ENCODE measurements around the gene TMEM150B. TPM values are rescaled to one million over a fixed set of nuclear protein-coding genes. Genes with fewer than 3 reads are reported as not detected.
A peak's percentile ranks its signal among the peaks of the same experiment; 100 is the strongest.

TMEM150B gene
- total RNA-seq, 1 donor from 2014 or later = 0.62 TPM

DNA sequence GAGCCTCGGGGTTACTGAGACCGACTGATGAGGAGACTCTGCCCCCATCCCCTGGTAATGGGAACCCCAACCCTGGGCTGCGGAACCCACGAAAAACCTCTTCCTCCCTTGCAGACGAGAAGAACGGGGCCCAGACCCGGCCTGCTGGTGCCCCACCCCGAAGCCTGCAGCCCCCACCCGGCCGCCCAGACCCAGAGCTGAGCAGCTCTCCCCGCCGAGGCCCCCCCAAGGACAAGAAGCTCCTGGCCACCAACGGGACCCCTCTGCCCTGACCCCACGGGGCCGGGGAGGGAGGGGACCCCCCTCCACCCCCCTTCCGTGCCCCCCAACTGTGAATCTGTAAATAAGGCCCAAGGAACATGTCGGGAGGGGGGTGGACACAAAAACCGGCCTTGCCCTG is 13.3 kb downstream of the TMEM150B start:
- DNase-seq (ENCODE audit: low spot score) = no peak
- intact Hi-C loops (cut with DNase I) = no loop called here

DNA sequence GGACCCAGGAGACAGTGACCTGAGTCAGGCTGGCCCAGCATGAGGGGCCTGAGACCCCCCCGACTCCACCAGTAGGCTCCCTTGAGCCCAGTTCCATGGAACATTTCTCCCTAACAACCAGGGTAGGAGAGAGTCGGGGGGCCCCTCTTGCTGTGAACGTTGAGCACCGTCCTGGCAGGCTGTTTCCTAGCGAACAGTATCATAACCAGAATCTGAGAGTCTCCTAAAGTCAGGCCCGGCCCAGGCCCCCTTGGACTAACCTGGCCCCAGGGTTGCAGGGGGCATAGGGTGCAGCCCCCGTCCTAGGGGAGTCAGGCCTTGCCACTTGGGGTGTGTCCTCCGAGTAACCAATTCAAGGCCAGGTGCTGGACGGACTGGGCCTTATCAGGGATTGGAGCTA is 13.7 kb downstream of the TMEM150B start:
- intact Hi-C loops (cut with DNase I) = no loop called here

DNA sequence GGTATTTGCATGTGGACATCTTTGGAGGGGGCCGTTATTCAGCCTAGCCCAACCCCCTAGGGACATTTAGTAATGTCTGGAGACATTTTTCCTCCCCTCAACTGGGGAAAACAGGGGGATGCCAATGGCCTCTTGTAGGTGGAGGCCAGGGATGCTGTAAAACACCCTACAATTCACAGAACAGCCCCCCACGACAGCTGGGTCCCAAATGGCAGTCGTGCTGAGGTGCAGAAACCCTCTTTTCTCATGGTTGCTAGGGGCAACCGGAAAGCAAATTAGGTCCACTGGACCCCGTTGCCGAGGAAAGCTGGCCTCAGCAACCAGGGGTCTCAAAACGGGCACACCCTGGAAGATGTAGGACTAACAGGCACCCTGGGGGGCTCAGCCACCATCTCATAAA is 14.6 kb downstream of the TMEM150B start:
- no peak for DNase-seq (ENCODE audit: low spot score)
- intact Hi-C loops (cut with DNase I) = no loop called here

More for the DNA sequence above, 13.7 kb downstream of the TMEM150B start:
- no peak for DNase-seq (ENCODE audit: low spot score)

DNA sequence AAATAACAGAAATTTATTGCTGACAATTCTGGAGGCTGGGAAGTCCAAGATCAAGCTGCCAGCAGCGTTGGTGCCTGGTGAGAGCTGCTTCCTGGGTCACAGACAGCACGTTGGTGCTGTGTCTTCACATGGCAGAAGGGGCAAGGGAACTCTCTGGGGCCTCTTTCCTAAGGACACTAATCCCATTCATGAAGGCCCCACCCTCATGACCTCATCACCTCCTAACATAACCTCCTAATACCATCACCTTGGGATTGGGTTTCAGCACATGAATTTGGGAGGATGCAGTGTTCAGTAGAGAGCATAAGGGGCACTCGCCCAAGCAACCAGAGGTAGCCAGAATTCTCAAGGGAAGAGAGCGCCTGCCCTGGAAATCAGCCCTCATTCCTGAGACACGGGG is 15.7 kb downstream of the TMEM150B start:
- intact Hi-C loops (cut with DNase I) = loop anchor here (10.0 kb wide), 1 partner anchor 105 kb away; no protein-coding TSS in a partner anchor
- no peak for DNase-seq (ENCODE audit: low spot score)

DNA sequence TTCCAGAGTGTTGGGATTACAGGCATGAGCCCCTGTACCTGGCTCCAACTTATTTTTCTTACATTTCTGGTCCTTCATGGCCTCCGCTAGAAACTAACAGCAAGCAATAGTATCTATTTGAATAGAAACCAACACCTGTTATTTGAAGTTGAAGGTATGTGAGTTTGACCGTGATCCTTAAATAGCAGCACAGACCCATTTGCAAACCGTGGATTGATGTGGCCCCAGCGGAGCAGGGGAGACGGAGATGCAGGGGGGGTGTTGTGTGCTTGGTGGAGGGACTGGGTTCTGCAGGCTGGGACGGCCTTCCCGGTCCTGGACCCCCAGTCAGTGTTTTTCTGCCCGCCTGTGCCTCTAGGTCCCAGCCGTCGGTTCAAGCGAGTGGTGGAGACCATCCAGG is 16.9 kb downstream of the TMEM150B start:
- intact Hi-C loops (cut with DNase I) = loop anchor here (10.0 kb wide), 1 partner anchor 107 kb away; no protein-coding TSS in a partner anchor
- DNase-seq (ENCODE audit: low spot score) = no peak

DNA sequence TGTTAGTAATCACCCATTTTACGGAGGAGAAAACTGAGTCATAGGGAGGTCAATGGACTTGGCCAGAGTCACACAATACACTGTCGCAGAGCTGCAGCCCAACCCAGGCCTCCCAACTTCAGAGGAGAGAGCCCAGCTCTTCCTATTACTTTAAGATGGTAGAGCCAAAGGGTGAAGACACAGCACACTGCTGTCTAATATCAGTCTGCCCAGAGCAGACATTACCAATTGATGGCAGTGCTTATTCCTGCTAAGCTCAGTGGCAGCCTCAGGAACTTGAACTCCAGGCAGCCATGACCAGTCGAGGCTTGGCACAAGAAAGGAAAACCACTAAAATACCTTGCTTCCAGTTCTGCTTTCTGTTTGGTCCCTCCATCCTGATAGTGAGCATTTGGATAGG is 18.4 kb downstream of the TMEM150B start:
- no peak for DNase-seq (ENCODE audit: low spot score)
- intact Hi-C loops (cut with DNase I) = loop anchor here (10.0 kb wide), 1 partner anchor 108 kb away; no protein-coding TSS in a partner anchor

DNA sequence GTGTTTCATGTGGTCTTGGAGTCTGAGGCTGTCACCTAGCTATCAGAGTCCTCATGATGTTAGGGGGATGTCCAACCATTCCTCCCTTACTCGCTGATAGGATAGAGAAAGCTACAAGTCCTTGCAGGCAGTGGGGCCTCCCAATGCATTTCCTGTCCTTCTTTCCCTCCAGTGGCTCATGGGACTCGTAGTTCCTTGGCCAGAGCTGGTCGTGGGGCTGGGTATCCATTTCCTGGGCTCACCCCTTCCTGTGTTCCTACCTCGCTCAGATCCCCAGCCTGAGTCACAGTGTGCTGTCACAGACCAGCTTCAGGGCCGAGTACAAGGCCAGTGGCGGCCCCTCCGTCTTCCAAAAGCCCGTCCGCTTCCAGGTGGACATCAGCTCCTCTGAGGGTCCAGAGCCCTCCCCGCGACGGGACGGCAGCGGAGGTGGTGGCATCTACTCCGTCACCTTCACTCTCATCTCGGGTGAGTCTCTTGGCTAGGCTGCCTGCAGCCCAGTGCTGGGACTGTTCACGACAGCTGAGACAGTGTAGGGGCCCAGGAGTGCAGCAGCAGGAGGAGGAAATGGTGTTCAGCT is 19.1 kb downstream of the TMEM150B start:
- intact Hi-C loops (cut with DNase I) = loop anchor here (10.0 kb wide), 1 partner anchor 109 kb away; no protein-coding TSS in a partner anchor
- no peak for DNase-seq (ENCODE audit: low spot score)

DNA sequence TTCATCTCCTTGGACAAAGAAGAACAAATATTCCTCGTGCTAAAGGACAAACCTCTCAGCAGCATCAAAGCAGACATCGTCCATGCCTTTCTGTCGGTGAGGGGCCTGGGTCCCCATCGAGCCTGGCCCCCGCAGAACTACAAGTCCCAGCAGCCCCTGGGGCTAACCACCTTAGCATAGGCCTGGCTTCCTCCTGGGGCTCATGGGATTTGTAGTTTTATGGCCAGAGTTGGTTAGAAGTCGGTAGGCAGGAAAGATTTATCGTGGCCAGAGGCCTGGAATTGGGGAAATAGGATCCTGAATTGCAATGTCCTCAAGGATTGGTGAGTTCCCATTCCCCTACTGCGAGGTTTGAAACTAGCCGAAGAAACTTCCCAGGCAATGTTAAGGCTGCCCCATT is 19.6 kb downstream of the TMEM150B start:
- no peak for DNase-seq (ENCODE audit: low spot score)
- intact Hi-C loops (cut with DNase I) = loop anchor here (10.0 kb wide), 1 partner anchor 109 kb away; no protein-coding TSS in a partner anchor

DNA sequence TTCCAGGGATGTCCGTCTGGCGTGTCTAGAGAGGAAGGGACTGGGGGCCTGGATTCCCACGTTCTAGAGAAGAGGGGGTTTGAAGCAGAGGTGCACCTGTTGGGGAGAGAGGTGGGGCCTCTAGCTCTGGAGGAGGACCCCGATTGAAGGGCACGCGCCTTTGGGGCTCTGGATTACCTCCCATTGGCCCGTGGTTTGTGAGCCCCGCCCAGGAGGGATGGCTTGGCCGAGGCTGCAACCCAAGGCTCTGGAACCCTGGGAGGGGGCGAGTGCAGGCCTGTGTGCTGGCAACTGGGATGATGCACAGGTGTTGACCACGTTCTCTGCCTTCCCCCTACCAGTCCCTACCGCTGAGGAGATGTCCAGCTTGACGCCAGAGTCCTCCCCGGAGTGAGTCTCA is 20.2 kb downstream of the TMEM150B start:
- intact Hi-C loops (cut with DNase I) = loop anchor here (10.0 kb wide), 1 partner anchor 110 kb away; no protein-coding TSS in a partner anchor
- no peak for DNase-seq (ENCODE audit: low spot score)

DNA sequence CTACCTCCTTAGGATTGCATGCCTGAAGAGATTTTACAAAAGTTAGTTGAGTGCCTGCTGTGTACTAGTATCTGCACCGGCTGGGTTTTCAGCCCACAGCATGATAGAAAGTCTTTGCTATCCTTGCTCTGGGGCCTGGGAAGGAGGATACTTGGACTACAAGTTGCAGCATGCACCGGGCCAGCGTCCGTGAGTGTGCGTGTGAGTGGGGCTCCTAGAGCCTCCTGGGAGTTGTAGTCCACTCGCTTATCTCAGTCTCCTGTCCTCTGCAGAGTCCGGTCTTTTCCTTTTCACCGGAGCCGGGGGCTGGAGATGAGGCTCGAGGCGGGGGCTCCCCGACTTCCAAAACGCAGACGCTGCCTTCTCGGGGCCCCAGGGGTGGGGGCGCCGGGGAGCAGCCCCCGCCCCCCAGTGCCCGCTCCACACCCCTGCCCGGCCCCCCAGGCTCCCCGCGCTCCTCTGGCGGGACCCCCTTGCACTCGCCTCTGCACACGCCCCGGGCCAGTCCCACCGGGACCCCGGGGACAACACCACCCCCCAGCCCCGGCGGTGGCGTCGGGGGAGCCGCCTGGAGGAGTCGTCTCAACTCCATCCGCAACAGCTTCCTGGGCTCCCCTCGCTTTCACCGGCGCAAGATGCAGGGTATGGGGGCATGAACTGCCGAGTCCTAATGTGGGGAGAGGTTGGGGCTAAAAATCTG is 20.7 kb downstream of the TMEM150B start:
- no peak for DNase-seq (ENCODE audit: low spot score)
- intact Hi-C loops (cut with DNase I) = loop anchor here (10.0 kb wide), 1 partner anchor 110 kb away; no protein-coding TSS in a partner anchor

DNA sequence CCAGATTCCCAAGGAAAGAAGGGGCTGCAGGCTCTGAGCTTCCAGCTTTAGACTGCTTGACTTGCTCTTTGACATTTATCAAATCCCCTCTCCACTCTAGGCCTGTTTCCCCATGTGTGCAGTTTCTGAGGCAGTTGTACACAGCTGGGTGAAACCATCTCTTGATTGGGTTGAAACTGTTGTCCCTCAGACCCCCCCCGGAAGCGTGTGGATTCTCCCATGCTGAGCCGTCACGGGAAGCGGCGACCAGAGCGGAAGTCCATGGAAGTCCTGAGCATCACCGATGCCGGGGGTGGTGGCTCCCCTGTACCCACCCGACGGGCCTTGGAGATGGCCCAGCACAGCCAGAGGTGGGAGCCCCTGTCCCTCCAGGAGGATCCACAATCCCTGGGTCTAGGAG is 21.7 kb downstream of the TMEM150B start:
- intact Hi-C loops (cut with DNase I) = loop anchor here (10.0 kb wide), 1 partner anchor 111 kb away; no protein-coding TSS in a partner anchor
- no peak for DNase-seq (ENCODE audit: low spot score)

DNA sequence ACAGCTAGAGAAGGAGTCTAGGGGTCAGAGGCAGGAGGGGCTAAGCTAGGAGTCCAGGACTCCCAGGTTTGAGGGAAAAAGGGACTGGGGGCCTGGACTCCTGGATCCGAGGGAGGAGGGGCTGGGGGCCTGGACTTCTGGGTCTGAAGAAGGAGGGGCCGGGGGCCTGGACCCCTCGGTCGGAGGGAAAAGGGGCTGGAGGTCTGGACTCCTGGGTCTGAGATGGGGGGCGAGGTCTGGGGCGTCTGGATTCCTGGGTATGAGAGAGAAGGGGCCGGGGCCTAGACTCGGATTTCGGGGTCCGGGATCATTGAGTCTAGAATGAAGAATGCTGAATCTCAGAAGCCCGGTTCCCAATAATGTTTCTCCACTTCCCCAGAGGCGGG is 22.8 kb downstream of the TMEM150B start:
- no peak for DNase-seq (ENCODE audit: low spot score)
- intact Hi-C loops (cut with DNase I) = loop anchor here (10.0 kb wide), 1 partner anchor 112 kb away; no protein-coding TSS in a partner anchor

DNA sequence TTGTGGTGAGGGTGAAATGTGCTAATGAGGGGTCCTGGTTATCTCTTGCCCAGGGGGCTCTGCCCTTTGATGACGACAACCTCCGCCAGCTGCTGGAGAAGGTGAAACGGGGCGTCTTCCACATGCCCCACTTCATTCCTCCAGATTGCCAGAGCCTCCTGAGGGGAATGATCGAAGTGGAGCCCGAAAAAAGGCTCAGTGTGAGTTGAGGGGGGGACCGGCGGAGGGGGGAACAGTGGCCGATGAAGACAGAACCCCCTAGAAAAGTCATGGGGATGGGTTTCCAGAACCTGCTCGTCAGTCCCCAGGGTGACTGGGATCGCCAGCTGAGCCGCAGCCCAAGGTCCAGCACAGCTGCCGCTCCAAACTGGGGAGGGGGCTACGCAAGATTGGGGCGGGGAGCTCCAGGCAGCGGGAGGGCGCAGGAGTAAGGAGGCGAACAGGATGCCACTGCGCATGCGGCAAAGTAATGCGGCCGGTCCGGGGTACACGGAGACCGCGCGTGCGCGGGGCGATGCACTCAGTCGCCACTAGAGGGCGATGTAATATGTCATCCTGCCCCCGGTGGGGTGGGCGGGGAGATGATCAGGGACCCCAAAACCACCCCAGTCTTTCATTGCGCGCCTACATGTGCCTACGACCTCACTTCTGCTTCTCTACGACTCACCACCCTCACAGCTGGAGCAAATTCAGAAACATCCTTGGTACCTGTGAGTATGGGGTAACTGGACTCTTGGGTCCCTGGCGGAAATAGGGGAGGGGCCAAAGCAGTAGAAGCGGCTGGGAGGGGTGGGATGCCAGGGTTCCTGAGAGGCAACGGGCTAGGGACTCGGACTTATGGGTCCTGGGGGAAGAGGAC is 23.5 kb downstream of the TMEM150B start:
- intact Hi-C loops (cut with DNase I) = loop anchor here (2.0 to 10.0 kb wide), 2 partner anchors 83 to 113 kb away; partner anchors contain the start of genes RPL28 and TMEM238
- peak; percentile 94 for DNase-seq (ENCODE audit: low spot score)

DNA sequence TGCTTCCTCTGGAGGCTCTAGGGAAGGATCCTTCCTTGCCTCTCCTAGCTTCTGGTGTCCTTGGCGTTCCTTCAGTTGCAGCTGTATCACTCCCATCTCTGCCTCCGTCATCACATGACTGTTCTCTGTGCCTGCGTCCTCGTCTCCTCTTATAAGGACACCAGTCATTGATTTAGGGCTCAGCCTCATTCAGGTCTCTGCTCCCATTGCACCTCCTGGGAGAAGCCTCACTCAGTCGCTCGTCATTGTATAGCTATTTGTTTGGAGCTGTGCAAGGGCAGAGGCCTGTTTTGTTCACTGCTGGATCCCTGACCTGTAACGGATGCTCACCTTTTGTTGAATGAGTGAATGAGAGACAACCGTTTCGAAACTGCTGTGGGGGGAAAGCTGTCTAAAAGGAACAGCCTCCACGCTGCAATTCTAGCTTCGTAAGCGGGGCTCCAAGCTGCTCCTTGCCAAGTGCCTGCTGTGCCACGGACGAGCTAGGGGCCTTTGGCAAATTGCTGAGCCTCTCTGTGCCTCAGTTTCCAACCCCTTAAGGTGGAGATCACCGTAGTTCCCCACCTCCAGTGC is 24.2 kb downstream of the TMEM150B start:
- DNase-seq (ENCODE audit: low spot score) = no peak

DNA sequence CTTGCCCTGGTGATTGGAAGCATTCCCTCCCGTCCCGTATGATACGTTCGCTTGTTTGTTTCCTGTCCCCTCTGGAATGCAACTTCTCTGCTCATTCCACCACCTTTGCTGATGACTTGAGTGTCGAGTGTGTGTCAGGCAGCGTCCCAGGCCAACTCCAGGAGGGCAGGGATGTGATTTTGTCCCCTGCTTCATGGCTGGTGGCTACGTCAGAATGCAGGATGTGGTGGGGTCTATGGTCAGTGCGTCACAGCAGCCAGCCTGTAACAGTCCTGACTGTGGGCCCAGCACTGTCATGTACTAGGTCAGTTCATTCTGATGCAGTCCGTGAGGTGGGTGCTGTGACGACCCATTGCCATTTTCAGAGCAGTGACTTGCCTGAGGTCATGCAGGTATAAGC is 25.1 kb downstream of the TMEM150B start:
- DNase-seq (ENCODE audit: low spot score) = no peak
- intact Hi-C loops (cut with DNase I) = loop anchor here (2.0 to 10.0 kb wide), 2 partner anchors 85 to 115 kb away; partner anchors contain the start of genes RPL28 and TMEM238

More for the DNA sequence above, 24.2 kb downstream of the TMEM150B start:
- intact Hi-C loops (cut with DNase I) = loop anchor here (2.0 to 10.0 kb wide), 2 partner anchors 84 to 114 kb away; partner anchors contain the start of genes RPL28 and TMEM238

DNA sequence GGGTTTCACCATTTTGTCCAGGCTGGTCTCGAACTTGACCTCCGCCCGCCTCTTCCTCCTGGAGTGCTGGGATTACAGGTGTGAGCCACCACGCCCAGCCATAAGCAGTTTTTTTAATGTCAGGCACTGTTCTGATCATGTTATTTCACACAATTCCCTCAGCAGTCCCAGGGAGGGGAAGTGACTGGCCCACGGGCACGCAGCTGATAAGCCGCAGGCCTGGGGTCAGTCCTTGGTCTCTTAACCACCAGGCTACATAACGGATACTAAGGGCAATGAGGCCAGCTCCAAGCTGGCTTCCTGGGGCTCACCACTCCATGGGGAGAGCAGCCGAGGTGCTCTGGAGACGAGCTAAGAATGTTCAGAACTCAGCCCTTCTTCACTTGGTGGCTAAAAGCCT is 27.9 kb downstream of the TMEM150B start:
- intact Hi-C loops (cut with DNase I) = no loop called here
- DNase-seq (ENCODE audit: low spot score) = no peak

DNA sequence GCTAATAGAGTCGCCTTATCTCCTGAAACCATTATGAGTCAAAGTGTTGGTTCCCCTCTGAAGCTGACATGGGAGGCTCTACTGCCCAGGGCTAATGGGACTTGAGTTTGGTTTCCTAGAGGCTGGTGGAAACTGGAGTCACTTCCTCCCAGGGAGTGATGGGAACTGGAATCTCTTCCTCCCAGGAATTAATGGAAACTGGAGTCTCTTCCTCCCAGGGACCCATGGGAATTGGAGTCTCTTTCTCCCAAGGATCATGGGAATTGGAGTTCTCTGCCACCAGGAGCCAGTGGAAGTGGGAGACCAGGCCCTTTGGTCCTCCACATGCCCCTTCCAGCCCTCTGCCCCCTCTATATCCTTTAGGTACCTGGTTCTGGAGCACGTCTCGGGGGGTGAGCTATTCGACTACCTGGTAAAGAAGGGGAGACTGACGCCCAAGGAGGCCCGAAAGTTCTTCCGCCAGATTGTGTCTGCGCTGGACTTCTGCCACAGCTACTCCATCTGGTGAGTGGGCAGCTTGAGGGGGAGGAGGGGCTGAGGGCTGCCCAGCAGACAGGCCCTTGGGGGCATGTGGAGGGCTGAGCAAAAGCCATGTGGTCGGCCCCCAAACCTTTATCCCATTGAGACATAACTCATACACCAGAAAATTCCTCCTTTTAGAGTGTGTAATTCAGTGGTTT is 35.9 kb downstream of the TMEM150B start:
- DNase-seq (ENCODE audit: low spot score) = no peak
- intact Hi-C loops (cut with DNase I) = no loop called here

DNA sequence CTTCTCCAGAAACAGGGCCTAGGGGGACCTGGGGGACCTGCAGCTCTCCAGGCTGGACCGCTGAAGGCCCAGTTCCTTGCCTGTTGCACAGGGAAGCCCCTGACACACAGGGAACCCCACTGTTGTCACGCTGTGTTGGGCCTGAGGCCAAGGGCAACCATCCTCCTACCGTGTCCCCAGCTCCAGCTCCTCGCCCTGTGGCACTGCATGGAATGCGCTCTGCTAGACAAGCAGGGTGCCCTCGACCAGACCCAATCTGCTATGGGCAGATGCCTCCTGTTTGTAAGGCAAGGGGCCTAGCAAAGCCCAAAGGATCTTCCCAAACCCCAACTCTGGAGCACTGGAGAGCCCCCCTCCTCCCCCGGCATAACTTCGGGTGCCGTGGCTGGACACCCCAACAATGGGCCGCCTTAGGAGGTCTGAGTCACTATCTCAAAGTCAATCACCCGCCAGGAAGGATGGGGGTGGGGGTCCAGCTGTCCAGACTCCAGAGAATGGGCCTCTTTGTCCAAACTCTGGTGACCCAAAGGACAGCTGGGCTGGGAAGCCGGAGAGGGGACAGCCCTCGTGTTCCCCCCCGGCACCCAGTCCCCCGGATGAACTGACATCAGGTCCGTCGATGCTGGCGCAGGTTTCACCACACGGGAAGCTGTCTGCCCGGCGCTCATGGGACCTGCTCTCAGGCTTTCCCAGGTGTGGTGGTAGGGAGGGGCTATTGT is 37.6 kb downstream of the TMEM150B start:
- intact Hi-C loops (cut with DNase I) = no loop called here
- DNase-seq (ENCODE audit: low spot score) = no peak
